ENCODE measurements around the gene PICK1.

DNA sequence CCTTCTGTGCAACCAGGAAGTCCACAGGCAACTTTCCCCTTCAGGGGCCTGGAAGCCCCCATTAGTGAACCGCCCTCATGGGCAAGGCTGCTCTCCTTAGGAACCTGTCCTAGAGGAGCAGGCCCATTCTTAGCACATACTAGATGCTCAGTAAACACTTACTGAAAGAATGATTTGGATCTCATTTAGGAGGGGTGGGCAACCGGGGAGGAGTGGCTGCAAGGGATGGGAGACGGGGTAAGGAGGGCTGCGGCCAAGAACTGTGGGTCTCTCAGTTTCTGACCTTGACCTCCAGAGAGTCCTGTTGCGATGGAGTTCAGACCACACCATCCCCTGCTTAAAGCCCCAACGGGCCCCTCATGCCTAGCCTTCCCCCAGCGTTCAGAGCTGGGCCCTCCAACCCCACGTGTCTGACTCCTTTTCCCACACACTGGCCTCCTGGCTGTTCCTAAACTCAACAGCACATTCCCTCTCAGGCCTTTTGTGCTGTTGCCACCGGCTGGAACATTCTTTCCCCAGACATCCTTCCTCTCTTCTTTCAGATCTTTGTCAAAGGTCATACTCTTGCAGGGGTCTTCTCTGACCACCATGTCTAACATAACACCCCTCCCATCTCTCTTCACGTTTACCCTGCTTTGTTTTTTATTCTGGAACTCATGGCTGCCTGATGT is 20.7 kb upstream of the PICK1 start:
- TF ChIP-seq, protein P1, sequence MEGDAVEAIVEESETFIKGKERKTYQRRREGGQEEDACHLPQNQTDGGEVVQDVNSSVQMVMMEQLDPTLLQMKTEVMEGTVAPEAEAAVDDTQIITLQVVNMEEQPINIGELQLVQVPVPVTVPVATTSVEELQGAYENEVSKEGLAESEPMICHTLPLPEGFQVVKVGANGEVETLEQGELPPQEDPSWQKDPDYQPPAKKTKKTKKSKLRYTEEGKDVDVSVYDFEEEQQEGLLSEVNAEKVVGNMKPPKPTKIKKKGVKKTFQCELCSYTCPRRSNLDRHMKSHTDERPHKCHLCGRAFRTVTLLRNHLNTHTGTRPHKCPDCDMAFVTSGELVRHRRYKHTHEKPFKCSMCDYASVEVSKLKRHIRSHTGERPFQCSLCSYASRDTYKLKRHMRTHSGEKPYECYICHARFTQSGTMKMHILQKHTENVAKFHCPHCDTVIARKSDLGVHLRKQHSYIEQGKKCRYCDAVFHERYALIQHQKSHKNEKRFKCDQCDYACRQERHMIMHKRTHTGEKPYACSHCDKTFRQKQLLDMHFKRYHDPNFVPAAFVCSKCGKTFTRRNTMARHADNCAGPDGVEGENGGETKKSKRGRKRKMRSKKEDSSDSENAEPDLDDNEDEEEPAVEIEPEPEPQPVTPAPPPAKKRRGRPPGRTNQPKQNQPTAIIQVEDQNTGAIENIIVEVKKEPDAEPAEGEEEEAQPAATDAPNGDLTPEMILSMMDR (conservative IDR thresholded peaks at IDR 0.05; ENCODE audit: low read depth, low read length): no peak
- no peak for TF ChIP-seq EZH2 (IDR thresholded peaks at IDR 0.05; ENCODE audit: low read length, unreplicated experiment)

Measured in PC-3 (cell line).